GM12872 (cell line): ENCODE measurements around the gene QPCT.

ENCODE experiments used
- CTCF ChIP-seq: IDR thresholded peaks from 3 replicates; pipeline ENCODE4 v1.5.1; 2011; ENCODE audit warnings: low read depth, mild to moderate bottlenecking, low read length, moderate library complexity; ENCODE audit not compliant: insufficient read depth

The QPCT gene

GRCh38 chr2:37306024-37306423, 38.4 kb upstream of the QPCT start:
- TF ChIP-seq CTCF: no peak

GRCh38 chr2:37307500-37307899, 36.9 kb upstream of the QPCT start:
- TF ChIP-seq CTCF: no peak

- no peak for TF ChIP-seq CTCF
Measured at GRCh38 chr2:37315364-37315763, 29.1 kb upstream of the QPCT start.

- TF ChIP-seq CTCF: no peak
Measured at GRCh38 chr2:37316181-37316580, 28.2 kb upstream of the QPCT start.

- no peak for TF ChIP-seq CTCF
Measured at GRCh38 chr2:37317746-37318145, 26.7 kb upstream of the QPCT start.

GRCh38 chr2:37318401-37318800, 26.0 kb upstream of the QPCT start:
- no peak for TF ChIP-seq CTCF

GRCh38 chr2:37319754-37320609, 24.4 kb upstream of the QPCT start:
- TF ChIP-seq CTCF: no peak
